Lung microvascular endothelial cell (primary cell): ENCODE data around the gene IGSF21. TPM values are rescaled to one million over a fixed set of nuclear protein-coding genes. Genes with fewer than 3 reads are reported as not detected.

ENCODE experiments used
- DNase-seq, 2 donors: peaks; one replicate each; pipeline versions ENCODE4 v3.0.0 to v3.0.0-alpha.2; 2010; ENCODE audit warnings: low read depth in 2 of 2
- total RNA-seq: library from RNA; depleted of rRNA; stranded (reverse); fragments of >200 nt; gene quantifications from 2 replicates; pipeline ENCODE4 v1.2.1, GENCODE V29; 2014

IGSF21 gene
- total RNA-seq, 1 donor from 2014 or later: not detected

DNA sequence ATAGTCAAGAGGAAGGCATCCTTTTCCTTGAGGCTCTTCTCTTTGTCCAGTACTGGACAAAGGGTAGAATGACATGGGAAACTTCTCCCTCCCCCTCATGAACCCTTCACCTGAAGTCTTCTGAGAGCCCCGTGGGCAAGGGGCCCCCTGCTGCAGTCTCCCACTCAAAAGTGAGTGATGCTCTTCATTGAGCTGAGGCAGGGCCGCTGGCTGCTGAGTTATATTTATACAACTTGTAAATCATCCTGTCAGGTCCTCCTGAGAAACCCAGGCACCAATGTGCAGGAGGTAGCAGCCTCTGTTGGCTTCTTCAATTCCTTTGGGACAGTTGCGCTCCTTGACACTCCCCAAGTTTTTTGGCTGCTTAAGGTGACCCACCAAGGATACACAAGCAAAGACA, 150.2 kb downstream of the IGSF21 start:
- no peak for DNase-seq

DNA sequence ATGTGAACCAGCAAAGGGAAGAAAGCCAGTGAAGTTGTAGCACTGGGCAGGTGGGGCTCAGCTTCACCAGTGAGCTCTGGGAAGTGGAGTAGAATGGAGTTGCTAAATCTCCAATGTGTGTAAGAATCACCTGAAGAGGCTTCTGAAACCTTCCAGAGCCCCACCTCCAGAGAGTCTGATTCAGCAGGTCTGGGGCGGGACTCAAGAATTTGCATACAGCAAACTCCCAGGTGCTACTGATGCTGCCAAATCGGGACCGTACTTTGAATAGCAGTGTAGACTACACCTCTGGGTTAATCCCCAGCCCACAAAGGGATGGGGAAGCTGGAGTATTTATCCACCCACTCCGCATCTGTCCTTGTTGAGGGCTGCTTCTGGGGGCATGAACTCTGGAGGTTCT, 154.3 kb downstream of the IGSF21 start:
- DNase-seq: no peak

DNA sequence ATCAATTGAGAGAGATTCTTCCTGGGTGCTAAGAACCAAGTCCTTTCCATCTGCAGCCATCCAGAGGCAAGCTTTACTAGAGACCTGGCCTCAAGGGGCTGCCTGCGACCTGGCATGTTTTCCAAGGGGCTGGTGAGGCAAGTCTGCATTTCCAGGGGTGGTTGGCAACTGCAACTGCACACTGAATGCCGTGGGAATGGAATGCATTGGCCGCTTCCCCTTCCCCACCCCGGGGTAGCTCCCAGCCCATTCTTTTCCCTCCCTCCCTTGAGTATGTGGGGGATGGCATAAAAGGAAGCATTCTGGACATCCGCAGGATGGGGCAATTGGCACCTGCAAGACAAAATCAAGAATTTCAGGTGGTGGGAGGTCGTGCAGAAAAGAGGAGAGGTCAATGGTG, 155.1 kb downstream of the IGSF21 start:
- DNase-seq: no peak

- no peak for DNase-seq
Observed at GRCh38 chr1:18263547-18264120, 156.0 kb downstream of the IGSF21 start.

GRCh38 chr1:18264450-18265039, 156.9 kb downstream of the IGSF21 start:
- DNase-seq: no peak

DNA sequence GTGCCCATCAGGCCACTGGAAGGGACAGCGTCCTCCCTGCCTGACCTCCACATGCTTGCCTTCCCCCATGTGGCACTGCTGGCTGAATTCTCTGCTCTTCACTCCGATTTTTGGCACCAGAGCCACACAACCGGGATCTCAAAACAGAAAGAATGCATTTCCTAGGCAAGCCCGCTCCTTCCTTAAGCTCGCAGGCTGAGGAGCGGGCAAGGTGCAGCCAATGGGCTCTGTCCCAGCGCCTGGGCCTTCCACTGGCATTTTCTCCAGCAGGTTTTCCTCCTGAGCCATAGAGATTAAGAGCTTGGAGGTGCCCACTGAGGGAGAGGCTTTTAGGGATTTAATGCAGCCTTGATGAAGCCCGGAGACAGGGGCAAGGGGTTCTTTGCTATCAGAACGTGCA, 158.0 kb downstream of the IGSF21 start:
- no peak for DNase-seq

GRCh38 chr1:18266391-18266790, 158.8 kb downstream of the IGSF21 start:
- no peak for DNase-seq

DNA sequence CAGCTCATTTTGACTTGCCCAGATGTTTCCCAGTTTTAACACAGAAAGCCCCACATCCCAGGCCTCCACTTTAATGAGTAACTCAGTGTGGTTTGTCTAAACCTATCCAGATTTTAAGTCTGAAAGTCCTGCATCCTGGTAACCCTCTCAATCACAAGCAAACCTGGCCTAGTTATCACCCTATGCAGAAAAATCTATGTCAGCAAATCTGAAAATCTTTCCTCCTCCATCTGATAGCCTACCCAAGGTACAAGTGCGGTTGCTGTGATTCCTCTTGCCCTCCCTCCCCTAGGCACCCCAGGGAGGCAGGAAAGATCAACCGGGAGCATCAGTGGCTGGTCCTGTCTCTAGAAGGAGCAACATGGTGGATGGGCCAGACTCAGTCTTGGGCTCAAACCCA, 163.7 kb downstream of the IGSF21 start:
- no peak for DNase-seq

GRCh38 chr1:18278946-18279345, 171.3 kb downstream of the IGSF21 start:
- no peak for DNase-seq

DNA sequence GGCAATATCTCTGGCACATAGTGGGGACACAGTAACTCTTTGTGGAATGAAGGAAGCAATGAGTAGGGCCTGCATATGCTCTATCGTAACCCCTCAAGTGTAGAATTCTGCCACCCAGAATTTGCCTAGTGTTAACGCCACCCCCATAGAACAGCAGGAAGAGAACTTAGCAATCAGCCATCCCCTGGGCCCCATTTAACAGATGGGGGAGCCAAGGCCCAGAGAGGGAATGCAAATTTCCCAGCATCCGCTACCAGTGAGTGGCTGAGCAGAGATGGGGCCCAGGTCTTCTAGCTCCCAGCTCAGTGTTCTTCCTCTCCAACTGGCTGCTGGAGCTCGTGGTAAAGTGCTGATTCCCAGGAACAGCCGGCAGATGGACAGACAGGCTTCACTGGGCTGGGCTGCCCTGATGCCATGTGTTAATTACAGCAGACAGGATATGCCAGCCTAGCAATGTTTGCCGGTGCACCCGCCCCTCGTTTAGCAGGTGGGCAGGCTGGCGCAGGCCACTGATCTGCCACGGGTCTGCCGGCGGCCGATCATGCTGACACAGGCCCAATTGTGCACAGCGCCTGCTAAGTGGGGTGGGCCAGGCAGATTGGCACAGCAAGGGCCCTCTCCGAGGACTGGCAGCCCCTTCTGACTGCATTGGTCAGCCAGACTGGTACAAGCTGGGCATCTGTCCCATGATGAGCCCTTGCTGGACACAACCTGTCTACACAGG, 171.9 kb downstream of the IGSF21 start:
- no peak for DNase-seq

- DNase-seq: no peak
Observed at GRCh38 chr1:18280956-18281355, 173.4 kb downstream of the IGSF21 start.

- no peak for DNase-seq
Observed at GRCh38 chr1:18282851-18283600, 175.4 kb downstream of the IGSF21 start.

GRCh38 chr1:18283601-18284385, 176.2 kb downstream of the IGSF21 start:
- no peak for DNase-seq

- DNase-seq: no peak
Observed at GRCh38 chr1:18284805-18285537, 177.4 kb downstream of the IGSF21 start.

DNA sequence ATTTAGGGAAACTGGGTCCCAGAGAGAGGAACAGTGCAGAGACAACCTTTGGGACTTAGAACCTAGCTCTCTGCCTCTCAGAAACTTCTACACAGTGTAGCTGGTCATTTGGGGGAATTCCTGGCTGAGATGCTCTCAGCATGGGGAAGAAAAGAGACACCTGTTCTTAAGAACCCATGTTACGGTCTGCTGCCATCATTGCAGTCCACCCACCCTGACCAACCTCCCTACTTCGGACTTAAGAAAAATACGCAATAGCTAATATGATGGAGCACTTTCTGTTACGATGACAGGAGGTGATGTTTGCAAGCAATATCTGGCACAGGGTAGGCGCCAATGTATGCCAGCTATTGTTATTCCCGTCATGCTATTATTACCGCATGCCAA, 177.9 kb downstream of the IGSF21 start:
- no peak for DNase-seq

GRCh38 chr1:18288722-18289121, 181.1 kb downstream of the IGSF21 start:
- DNase-seq: no peak

DNA sequence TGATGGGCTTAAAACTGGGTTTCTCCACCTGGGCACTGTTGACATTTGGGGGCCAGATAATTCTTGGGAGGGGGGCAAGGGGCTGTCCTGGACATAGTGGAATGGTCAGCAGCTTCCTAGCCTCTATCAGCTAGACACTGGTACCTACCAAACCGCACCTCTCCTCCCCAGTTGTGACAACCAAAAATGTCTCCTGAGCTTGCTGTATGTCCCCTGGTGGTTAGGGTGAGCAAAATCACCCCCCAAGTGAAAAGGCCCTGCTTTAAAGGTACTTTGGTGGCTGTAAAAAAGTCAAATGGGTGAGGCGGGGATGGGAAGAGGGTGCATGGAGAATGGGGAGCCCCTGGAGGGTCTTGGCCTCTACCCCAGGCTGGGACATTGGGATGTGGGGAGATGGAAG, 182.0 kb downstream of the IGSF21 start:
- no peak for DNase-seq

DNA sequence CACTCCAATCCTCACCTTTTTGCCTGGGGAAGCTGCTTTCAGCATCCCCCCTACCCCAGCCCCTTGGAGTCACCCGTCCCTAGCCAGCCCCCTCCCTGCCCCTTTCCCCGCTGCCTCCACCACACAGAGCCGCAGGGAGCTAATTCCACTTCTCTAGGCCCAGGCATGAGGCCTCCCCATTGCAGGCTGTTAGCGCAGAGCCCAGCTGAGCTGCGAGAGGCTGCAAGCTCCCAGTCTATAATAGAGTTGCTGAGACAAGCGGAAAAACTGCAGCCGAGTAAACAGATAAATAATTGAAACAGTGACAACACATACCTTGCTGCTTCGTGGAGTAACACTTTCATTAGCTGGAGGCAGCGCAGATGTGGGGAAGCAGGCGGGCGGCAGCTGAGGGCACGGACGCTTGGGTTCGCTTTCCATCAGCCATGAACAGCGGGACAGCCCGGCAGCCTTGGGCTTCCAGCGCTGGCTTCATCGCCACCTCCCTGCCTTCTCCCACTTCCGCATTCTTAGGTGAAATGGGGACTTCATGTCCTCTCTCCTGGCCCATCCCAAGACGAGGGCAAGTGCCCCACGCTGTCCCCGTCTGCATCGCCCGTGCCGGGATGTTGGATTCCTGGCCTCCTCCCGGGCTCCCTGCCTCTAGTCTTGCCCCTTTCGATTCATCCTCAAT, 183.3 kb downstream of the IGSF21 start:
- no peak for DNase-seq

GRCh38 chr1:18292531-18292930, 184.9 kb downstream of the IGSF21 start:
- DNase-seq: no peak

- DNase-seq: no peak
Observed at GRCh38 chr1:18293291-18293690, 185.7 kb downstream of the IGSF21 start.
